ENCODE data around the gene CLC. TPM values are rescaled to one million over a fixed set of nuclear protein-coding genes. Genes with fewer than 3 reads are reported as not detected.
A peak's percentile ranks its signal among the peaks of the same experiment; 100 is the strongest.

Gene CLC
- total and polyA plus RNA-seq, 2 of the 13 experiments (the other 11 are each of a cell fraction or from before 2014, with no cell fraction given) = not detected

- Histone ChIP-seq H3K4me1 (ENCODE audit: insufficient read depth, low read length) (no peaks in the 10 kb centered on the region), H3K36me3 (replicated peaks in 1 of 2; ENCODE audit: control insufficient read depth in 1 of 2, insufficient read depth in 2 of 2, low read length in 2 of 2) (no peaks in the 10 kb centered on the region), H4K20me1 (ENCODE audit: insufficient read depth, low read length) (no peaks in the 10 kb centered on the region), H3K9me3 (ENCODE audit: low read length) (no peaks in the 10 kb centered on the region), H3K9ac (ENCODE audit: insufficient read depth, low read depth, low read length) (no peak overlapping the region), H3K4me2 (ENCODE audit: low read depth, low read length) (no peak overlapping the region), H2AFZ (ENCODE audit: low read length) (no peak overlapping the region), H3K4me3 (replicated peaks in 1 of 3; ENCODE audit: insufficient read depth in 1 of 3, low read depth in 2 of 3, low read length in 3 of 3) (no peak overlapping the region), H3K27me3 (ENCODE audit: control insufficient read depth in 1 of 2, insufficient read depth in 2 of 2, low read length in 2 of 2) (peaks cover 0 to 5% of the 10 kb centered on the region in 2 experiments; a peak in 2 of 5 replicates), H3K79me2 (ENCODE audit: insufficient read depth, low read length) (no peaks in the 10 kb centered on the region), H3K27ac (ENCODE audit: extremely low read length, insufficient read depth, low read length) (no peak overlapping the region)
- 11% methylated on average over 4 of the region's 4 CpGs for WGBS (ENCODE audit: low lambda C conversion rate)
- no TSS peak for BruUV-seq (replicated peaks)
- no peak for FAIRE-seq
- ChIA-PET POLR2A (no interaction called here), CTCF (ENCODE audit: low intra/inter-chr PET ratio, low total read pairs) (no interaction called here)
- intact Hi-C loops (cut with micrococcal nuclease; ENCODE audit: unreplicated experiment) (no loop called here), in situ Hi-C loops (cut with HindIII; ENCODE audit: extremely low pct_ligation_motif_present, low pct_unique_long_range_greater_than_20kb) (no loop called here)
- DNase-seq (ENCODE audit: low spot score) = no peak
- ATAC-seq = no peak
- TF ChIP-seq LCORL (IDR thresholded peaks at IDR 0.05) (no peak), LCORL (CRISPR knock-in tag; IDR thresholded peaks at IDR 0.05) (no peak), HNRNPLL (IDR thresholded peaks at IDR 0.05; ENCODE audit: low read depth, low read length, poor library complexity, severe bottlenecking) (no peak), USF2 (IDR thresholded peaks at IDR 0.05; ENCODE audit: low read depth, low read length) (peak; percentile 54), USF2 (CRISPR knock-in tag; IDR thresholded peaks at IDR 0.05; ENCODE audit: borderline replicate concordance) (no peak), RAD51 (IDR thresholded peaks at IDR 0.05; ENCODE audit: borderline replicate concordance) (peak; percentile 60; the same call in 1 of the 2 replicates)
Observed at GRCh38 chr19:39729594-39729993, 8.2 kb downstream of the CLC start.

GRCh38 chr19:39728040-39728439 lies 9.8 kb downstream of the CLC start:
- in situ Hi-C loops (cut with HindIII; ENCODE audit: extremely low pct_ligation_motif_present, low pct_unique_long_range_greater_than_20kb) = no loop called here
- 21% methylated on average over 5 of the region's 6 CpGs for WGBS (ENCODE audit: low lambda C conversion rate)
- Histone ChIP-seq H3K27ac (ENCODE audit: extremely low read length, insufficient read depth, low read length) (no peak overlapping the region), H2AFZ (ENCODE audit: low read length) (no peak overlapping the region), H3K79me2 (ENCODE audit: insufficient read depth, low read length) (no peaks in the 10 kb centered on the region), H3K4me1 (ENCODE audit: insufficient read depth, low read length) (no peaks in the 10 kb centered on the region), H3K27me3 (ENCODE audit: control insufficient read depth in 1 of 2, insufficient read depth in 2 of 2, low read length in 2 of 2) (peaks cover 0 to 5% of the 10 kb centered on the region in 2 experiments; a peak in 2 of 5 replicates), H3K36me3 (replicated peaks in 1 of 2; ENCODE audit: control insufficient read depth in 1 of 2, insufficient read depth in 2 of 2, low read length in 2 of 2) (no peaks in the 10 kb centered on the region), H3K9me3 (ENCODE audit: low read length) (no peaks in the 10 kb centered on the region), H3K4me2 (ENCODE audit: low read depth, low read length) (no peak overlapping the region), H4K20me1 (ENCODE audit: insufficient read depth, low read length) (no peaks in the 10 kb centered on the region), H3K9ac (ENCODE audit: insufficient read depth, low read depth, low read length) (no peak overlapping the region), H3K4me3 (replicated peaks in 1 of 3; ENCODE audit: insufficient read depth in 1 of 3, low read depth in 2 of 3, low read length in 3 of 3) (no peak overlapping the region)
- no peak for FAIRE-seq
- POLR2A ChIA-PET = no interaction called here
- TF ChIP-seq U2AF1 (optimal IDR thresholded peaks at IDR 0.05; ENCODE audit: low read depth, low read length) = no peak
- TF ChIP-seq HMGXB3 (CRISPR knock-in tag; IDR thresholded peaks at IDR 0.05; ENCODE audit: borderline replicate concordance) = no peak
- no peak for TF ChIP-seq PHF5A (CRISPR knock-in tag; IDR thresholded peaks at IDR 0.05; ENCODE audit: low read depth, unreplicated experiment)
- TF ChIP-seq SNAI1 (CRISPR knock-in tag; IDR thresholded peaks at IDR 0.05; ENCODE audit: borderline replicate concordance) = no peak
- TF ChIP-seq ZBTB44 (CRISPR knock-in tag; IDR thresholded peaks at IDR 0.05) = no peak
- no peak for TF ChIP-seq ZNF224 (CRISPR knock-in tag; IDR thresholded peaks at IDR 0.05)
- DNase-seq (ENCODE audit: low spot score) = no peak
- intact Hi-C loops (cut with micrococcal nuclease; ENCODE audit: unreplicated experiment) = no loop called here
- BruUV-seq (replicated peaks) = no TSS peak
- CTCF ChIA-PET (ENCODE audit: low intra/inter-chr PET ratio, low total read pairs) = no interaction called here
- ATAC-seq = no peak
